HG03175 (cell line): Measurements from ENCODE around the gene GALR1.

Experiments
- ATAC-seq: cut with Tn5 transposase; IDR thresholded peaks from one replicate; pipeline ENCODE4 v1.9.1; 2021; ENCODE audit warnings: mild to moderate bottlenecking, moderate library complexity; ENCODE audit not compliant: unreplicated experiment

GALR1 gene

DNA sequence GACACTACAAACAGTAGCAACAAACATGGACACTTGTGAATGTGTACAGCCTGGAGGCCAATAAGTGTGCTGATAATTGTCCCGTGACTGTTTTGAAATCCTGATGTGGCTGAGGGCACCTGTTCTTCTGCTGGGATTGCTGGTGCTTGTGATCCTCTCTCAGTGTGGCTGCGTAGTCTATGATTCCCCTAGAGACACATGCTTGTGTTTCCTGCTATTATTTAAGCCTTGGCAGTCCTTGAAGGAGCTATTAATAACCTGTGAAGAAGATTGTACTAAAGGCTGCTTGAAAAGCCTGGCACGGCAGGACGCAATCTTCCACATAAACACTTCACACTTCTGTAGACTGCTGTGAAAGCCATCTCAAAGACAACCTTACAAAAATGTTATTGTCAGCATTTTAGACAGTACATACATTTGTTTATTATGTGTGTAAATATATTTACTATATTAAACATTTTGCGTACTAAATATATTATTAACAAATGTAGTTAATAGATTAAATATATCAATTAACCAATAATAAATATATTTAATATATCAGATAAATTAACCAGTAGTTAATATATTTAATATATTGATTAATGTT, 71.4 kb downstream of the GALR1 start:
- ATAC-seq, result no peak

DNA sequence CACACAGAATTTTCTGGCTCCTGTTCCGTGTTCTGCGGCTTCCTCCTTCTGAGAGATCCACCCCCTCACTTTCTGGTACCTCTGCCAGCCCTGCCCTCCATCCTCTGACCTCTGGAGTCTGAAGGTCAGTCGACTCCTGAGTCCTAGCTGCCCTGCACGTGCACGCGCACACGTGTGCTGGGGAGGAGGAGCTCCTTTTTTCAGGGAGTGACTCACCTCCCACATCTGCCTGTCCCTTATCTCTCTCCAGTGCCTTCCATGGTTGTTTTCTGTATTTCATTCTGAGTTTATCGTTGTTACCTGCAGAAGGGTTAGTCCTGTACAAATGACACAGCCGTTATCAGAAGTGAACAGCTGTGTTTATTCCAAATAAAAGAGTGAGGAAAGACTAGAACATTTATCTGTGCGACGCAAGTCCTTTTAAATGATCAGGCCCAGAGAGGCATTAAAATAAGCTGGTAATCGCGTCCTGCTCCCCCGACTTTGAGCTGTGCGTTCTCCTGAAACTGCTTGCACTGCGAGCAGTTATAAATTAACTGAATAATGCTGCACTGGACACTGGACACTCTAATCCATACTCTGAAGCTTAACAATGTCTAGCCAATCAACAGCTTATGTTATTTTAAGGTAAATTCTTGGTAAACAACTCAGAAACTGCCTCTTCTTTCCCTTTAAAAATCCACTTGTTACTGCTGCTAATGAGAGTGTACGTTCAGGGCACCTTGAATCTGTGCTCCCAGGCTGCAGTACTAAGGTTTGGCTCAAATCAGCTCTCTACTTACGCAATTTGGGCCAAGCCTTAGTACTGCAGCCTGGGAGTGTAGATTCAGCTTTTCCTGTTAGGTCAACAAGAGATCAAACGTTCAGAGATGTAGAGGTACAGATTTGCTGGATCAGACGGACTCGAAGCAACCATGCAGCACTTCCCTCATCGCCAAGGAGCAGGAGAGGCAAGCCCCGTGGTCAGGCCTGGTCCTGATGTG, 72.5 kb downstream of the GALR1 start:
- no peak for ATAC-seq

DNA sequence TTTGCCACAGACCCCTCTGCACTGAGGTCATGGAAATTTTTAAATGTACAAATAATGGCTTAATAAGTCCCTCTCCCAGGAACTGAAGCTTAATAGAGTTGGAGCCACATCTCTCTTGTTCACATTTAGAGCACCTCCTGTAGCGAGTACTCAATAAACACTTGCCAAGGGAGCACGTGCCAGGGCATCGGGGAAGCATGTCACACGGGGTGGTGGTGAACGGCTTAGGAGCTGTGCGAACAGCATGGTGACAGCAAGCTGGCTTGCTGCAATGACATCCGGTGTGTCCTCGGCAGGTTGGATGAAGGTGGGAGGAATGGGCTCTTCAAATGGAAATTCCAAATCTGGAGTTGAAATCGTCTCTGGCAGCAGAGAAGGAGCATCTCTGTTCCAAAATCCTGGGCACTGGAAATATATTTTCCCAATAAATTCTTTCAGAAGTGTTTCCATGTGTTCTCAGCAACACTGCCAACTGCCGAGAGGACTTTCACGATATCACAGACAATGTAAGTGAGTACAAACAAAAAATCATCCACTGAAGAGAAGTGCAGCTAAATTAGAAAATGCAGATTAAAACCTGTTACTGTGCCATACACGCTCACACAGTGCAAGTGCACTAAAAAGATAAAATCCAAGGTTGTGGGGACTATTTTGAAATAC, 74.1 kb downstream of the GALR1 start:
- no peak for ATAC-seq
